ENCODE results near the gene NHERF1. TPM values are rescaled to one million over a fixed set of nuclear protein-coding genes. Genes with fewer than 3 reads are reported as not detected.

Gene NHERF1
- total RNA-seq, 2 experiments from 2014 or later, result 73.2 to 116 TPM

GRCh38 chr17:74740173-74740572 is 8.3 kb upstream of the NHERF1 start:
- Histone ChIP-seq H3K27ac (ENCODE audit: low read depth, low read length, poor library complexity, severe bottlenecking) (no peak overlapping the region), H3K79me2 (ENCODE audit: insufficient read depth, low read depth, low read length) (no peaks in the 10 kb centered on the region), H3K9me2 (ENCODE audit: insufficient read depth, low read length) (no peaks in the 10 kb centered on the region), H3K4me3 (ENCODE audit: low read depth, low read length, poor library complexity, severe bottlenecking) (no peak overlapping the region), H3K36me3 (ENCODE audit: insufficient read depth, low read length) (no peaks in the 10 kb centered on the region), H2AFZ (ENCODE audit: low read length) (no peak overlapping the region), H3K4me2 (ENCODE audit: low read length) (no peak overlapping the region), H4K20me1 (ENCODE audit: insufficient read depth, low read length) (no peaks in the 10 kb centered on the region), H3K4me1 (ENCODE audit: insufficient read depth, low read length, poor library complexity, severe bottlenecking) (peaks cover 68% of the 10 kb centered on the region), H3K9me3 (ENCODE audit: low read length) (no peaks in the 10 kb centered on the region)
- no peak for DNase-seq (ENCODE audit: low spot score)
- ChIA-PET CTCF (ENCODE audit: unreplicated experiment) (interaction anchor here (0.6 kb wide), 1 partner anchor 38 kb away, joined by 3 read pairs; no protein-coding TSS in a partner anchor), POLR2A (no interaction called here)
- no peak for TF ChIP-seq EZH2phosphoT487 (IDR thresholded peaks at IDR 0.05; ENCODE audit: borderline replicate concordance, low read depth, low read length)
- TF ChIP-seq CTCF (conservative IDR thresholded peaks at IDR 0.05; ENCODE audit: low read length), result no peak
- intact Hi-C loops (cut with micrococcal nuclease; ENCODE audit: unreplicated experiment), result no loop called here
- no TSS peak for BruUV-seq (replicated peaks)

- Histone ChIP-seq H3K4me2 (ENCODE audit: low read length) (no peak overlapping the region), H3K27ac (ENCODE audit: low read depth, low read length, poor library complexity, severe bottlenecking) (peak overlapping the region; percentile 81), H4K20me1 (ENCODE audit: insufficient read depth, low read length) (no peaks in the 10 kb centered on the region), H3K9me3 (ENCODE audit: low read length) (no peaks in the 10 kb centered on the region), H3K4me3 (ENCODE audit: low read depth, low read length, poor library complexity, severe bottlenecking) (no peak overlapping the region), H3K36me3 (ENCODE audit: insufficient read depth, low read length) (no peaks in the 10 kb centered on the region), H2AFZ (ENCODE audit: low read length) (no peak overlapping the region), H3K9me2 (ENCODE audit: insufficient read depth, low read length) (no peaks in the 10 kb centered on the region), H3K79me2 (ENCODE audit: insufficient read depth, low read depth, low read length) (no peaks in the 10 kb centered on the region), H3K4me1 (ENCODE audit: insufficient read depth, low read length, poor library complexity, severe bottlenecking) (peaks cover 68% of the 10 kb centered on the region)
- TF ChIP-seq CTCF (conservative IDR thresholded peaks at IDR 0.05; ENCODE audit: low read length) (no peak), EZH2phosphoT487 (IDR thresholded peaks at IDR 0.05; ENCODE audit: borderline replicate concordance, low read depth, low read length) (no peak)
- ChIA-PET POLR2A (interaction anchor here (0.6 to 2.1 kb wide), 4 partner anchors 26 to 1519 kb away, joined by 3 to 19 read pairs (median 3); partner anchors contain the start of gene NAT9), CTCF (ENCODE audit: unreplicated experiment) (no interaction called here)
- DNase-seq (ENCODE audit: low spot score), result no peak
- no TSS peak for BruUV-seq (replicated peaks)
- intact Hi-C loops (cut with micrococcal nuclease; ENCODE audit: unreplicated experiment), result no loop called here
Measured at GRCh38 chr17:74740641-74741387, 7.6 kb upstream of the NHERF1 start.

GRCh38 chr17:74742153-74742515 is 6.3 kb upstream of the NHERF1 start:
- Histone ChIP-seq H3K79me2 (ENCODE audit: insufficient read depth, low read depth, low read length) (no peaks in the 10 kb centered on the region), H3K4me1 (ENCODE audit: insufficient read depth, low read length, poor library complexity, severe bottlenecking) (peaks cover 60% of the 10 kb centered on the region), H3K36me3 (ENCODE audit: insufficient read depth, low read length) (no peaks in the 10 kb centered on the region), H3K27ac (ENCODE audit: low read depth, low read length, poor library complexity, severe bottlenecking) (peak overlapping the region; percentile 81), H3K4me3 (ENCODE audit: low read depth, low read length, poor library complexity, severe bottlenecking) (peak overlapping the region; percentile 12), H3K4me2 (ENCODE audit: low read length) (peak overlapping the region; percentile 54), H2AFZ (ENCODE audit: low read length) (peak overlapping the region; percentile 26; the same call in 1 of the 2 replicates), H4K20me1 (ENCODE audit: insufficient read depth, low read length) (no peaks in the 10 kb centered on the region), H3K9me3 (ENCODE audit: low read length) (no peaks in the 10 kb centered on the region), H3K9me2 (ENCODE audit: insufficient read depth, low read length) (no peaks in the 10 kb centered on the region)
- ChIA-PET CTCF (ENCODE audit: unreplicated experiment) (interaction anchor here (0.7 to 1.4 kb wide), 5 partner anchors 9 to 218 kb away, joined by 3 to 7 read pairs (median 3); no protein-coding TSS in a partner anchor), POLR2A (interaction anchor here (0.6 to 2.1 kb wide), 6 partner anchors 13 to 131 kb away, joined by 4 to 19 read pairs (median 6); partner anchors contain the start of genes FDXR and NAT9)
- DNase-seq (ENCODE audit: low spot score), result peak; percentile 93
- intact Hi-C loops (cut with micrococcal nuclease; ENCODE audit: unreplicated experiment), result no loop called here
- TF ChIP-seq EZH2phosphoT487 (IDR thresholded peaks at IDR 0.05; ENCODE audit: borderline replicate concordance, low read depth, low read length) (no peak), CTCF (conservative IDR thresholded peaks at IDR 0.05; ENCODE audit: low read length) (no peak)
- BruUV-seq (replicated peaks), result no TSS peak

Measured in OCI-LY7 (cell line).